Measurements from ENCODE around the gene FSIP1.

DNA sequence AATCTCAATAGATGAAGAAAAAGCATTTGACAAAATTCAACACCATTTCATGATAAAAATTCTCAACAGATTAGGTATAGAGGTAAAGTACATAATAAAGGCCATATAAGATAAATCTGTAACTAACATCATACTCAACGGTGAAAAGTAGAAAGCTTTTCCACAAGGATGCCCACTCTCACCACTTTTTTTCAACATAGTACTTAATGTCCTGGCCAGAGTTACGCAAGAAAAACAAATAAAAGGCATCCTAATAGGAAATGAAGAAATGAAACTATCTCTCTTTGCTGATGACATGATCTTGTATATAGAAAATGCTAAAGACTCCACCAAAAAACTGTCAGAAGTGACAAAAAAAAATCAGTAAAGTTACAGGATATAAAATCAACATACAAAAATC is 168.8 kb downstream of the FSIP1 start:
- TF ChIP-seq, protein P1, sequence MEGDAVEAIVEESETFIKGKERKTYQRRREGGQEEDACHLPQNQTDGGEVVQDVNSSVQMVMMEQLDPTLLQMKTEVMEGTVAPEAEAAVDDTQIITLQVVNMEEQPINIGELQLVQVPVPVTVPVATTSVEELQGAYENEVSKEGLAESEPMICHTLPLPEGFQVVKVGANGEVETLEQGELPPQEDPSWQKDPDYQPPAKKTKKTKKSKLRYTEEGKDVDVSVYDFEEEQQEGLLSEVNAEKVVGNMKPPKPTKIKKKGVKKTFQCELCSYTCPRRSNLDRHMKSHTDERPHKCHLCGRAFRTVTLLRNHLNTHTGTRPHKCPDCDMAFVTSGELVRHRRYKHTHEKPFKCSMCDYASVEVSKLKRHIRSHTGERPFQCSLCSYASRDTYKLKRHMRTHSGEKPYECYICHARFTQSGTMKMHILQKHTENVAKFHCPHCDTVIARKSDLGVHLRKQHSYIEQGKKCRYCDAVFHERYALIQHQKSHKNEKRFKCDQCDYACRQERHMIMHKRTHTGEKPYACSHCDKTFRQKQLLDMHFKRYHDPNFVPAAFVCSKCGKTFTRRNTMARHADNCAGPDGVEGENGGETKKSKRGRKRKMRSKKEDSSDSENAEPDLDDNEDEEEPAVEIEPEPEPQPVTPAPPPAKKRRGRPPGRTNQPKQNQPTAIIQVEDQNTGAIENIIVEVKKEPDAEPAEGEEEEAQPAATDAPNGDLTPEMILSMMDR (IDR thresholded peaks at IDR 0.05): no peak
- no peak for TF ChIP-seq POLR2AphosphoS5 (IDR thresholded peaks at IDR 0.05)
- TF ChIP-seq EP300 (IDR thresholded peaks at IDR 0.05; ENCODE audit: low read depth): no peak
